NCI-H1092 (cell line): ENCODE results near the gene LRRC1.

Source experiments
- DNase-seq: peaks from one replicate; lab custom pipeline; 2025; lab: John Stamatoyannopoulos, UW

Gene LRRC1

GRCh38 chr6:53888931-53889330 lies 94.1 kb downstream of the LRRC1 start:
- DNase-seq: no peak

DNA sequence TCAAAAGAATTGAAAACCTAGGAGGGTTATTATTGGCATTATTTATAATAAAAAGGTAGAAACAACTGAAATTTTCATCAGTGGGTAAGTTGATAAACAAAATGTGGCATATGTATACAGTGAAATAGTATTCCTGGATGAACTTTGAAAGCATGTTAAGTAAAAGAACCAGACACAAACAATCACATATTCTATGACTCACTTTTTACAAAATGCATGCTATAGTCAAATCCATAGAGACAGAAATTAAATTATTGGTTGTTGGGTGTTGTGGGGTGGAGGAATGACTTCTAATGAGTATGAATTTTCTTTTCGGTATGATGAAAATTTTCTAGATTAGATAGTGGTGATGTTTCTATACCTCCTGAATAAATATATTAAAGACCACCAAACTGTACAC lies 94.6 kb downstream of the LRRC1 start:
- no peak for DNase-seq

DNA sequence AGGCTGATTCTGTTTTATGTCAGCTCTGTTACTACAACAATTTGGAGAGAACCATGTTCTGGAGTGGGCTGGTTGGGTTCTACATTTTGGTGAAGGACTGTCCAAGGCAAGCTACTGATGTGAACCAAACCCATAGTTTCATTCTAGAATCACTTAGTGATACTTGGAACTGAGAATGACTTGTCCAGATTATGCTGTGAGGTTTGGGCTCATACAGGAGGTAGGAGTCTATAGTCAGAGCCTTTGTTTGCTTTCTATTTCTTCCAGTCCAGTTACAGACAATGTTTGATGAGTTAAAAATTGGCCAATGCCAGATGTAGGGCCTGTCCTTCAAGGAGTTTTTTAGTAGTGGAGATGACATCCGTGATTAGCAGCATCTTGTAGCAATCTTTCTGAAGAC lies 97.9 kb downstream of the LRRC1 start:
- DNase-seq: no peak

DNA sequence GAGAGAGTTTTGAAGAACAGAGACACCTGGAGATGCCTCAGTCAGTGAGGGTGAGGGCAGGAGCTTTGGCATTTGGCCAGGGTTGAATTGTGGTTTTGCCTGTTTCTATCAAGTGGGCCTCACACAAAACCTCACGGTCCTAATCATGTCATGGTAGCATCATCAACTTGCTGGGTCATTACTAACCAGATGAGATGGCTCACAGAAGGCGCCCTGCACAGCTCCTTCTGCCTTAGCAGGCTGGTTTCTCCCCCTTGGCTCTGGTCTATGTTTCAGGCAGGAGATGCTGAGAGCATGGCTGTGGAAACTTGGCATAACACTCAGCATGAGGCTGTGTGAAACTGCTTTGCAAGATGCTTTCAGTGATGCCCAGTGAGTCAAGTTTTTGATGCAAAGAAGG lies 99.3 kb downstream of the LRRC1 start:
- no peak for DNase-seq

DNA sequence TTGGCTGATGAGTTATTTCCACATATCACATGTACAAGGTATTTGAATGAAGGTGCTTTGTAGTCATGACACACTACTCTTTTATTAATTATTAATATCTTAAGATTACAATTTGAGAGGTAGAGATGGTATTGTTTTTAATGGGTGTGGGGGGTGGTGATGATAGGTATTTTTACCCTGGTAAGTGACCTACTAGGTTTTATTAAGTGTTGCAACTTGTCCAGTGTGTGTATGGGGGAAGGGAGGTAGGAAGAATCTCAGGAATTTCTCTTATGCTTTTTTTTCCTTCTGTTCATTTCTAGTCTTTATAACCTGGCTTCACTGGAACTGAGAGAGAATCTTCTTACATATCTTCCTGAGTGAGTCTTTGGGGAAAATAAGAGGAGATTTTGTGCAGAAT lies 101.4 kb downstream of the LRRC1 start:
- no peak for DNase-seq

DNA sequence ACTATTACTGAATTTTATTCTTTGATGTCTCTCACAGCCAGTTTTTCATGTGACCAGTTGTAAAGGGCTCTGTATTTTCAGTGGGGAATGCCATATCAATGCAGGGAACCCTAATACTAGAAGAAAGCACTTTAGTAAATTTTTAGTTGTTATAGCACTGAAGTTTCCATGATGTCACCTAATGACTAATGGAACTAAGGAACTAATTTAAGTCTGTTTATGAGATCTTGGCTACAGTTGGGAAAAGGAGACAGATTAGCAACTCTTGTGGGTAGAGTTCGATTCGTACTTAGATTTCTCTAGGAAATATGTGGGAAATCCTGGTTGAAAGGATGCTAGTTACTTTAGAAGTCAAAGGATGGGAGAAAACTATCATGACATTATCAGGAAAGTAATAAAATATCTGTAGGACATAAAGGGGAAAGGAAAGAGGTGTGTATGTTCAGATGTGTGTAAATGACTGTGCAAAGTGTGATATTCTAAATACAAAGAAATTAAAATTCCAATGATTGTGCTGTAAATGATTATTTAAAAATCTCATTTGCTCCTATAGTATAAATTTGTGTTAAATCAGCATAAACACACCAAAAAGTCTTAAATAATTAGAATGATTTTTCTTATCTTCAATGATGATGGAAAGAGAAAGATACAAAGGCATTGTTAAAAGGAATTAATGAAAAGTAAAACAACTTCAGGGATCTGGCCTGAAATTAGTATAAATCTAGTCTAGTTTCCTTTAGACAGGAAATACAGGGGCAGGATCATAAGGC lies 103.4 kb downstream of the LRRC1 start:
- no peak for DNase-seq

DNA sequence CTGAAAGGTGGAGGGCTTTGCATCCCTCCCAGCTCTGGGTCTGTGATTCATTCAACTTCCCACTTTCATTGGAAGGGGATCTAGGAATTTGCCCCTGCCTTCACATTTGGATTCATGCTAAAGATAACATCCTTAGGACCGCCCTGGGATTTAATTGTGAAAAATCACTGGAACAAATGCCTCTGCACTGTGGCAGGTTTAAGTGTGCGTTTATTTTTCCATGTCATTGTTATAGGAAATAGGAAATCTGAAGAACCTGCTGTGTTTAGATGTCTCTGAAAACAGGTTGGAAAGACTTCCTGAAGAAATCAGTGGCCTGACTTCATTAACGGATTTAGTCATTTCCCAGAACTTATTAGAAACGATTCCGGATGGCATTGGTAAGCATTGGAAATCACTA lies 104.7 kb downstream of the LRRC1 start:
- DNase-seq: no peak

- no peak for DNase-seq
These were observed 108.6 kb downstream of the LRRC1 start for GRCh38 chr6:53903357-53903756.

DNA sequence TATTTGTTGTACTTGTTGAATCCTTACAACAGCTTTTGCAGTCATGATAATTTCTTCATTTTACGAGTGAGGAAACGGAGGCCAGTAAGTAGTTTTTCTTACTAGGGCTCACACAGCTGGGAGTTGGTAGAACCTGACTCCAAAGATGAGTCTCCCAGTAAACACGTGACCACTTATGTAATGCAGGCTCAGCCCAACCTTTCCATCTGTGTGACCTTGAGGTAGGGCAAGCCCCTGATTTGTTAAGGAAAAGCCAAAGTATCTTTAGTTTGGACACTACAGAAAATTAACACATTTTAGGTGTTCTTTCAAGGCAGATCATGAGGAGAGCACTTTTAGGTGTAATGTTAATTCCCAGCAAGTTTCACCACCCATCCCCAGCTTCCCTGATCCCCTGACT lies 111.3 kb downstream of the LRRC1 start:
- no peak for DNase-seq

DNA sequence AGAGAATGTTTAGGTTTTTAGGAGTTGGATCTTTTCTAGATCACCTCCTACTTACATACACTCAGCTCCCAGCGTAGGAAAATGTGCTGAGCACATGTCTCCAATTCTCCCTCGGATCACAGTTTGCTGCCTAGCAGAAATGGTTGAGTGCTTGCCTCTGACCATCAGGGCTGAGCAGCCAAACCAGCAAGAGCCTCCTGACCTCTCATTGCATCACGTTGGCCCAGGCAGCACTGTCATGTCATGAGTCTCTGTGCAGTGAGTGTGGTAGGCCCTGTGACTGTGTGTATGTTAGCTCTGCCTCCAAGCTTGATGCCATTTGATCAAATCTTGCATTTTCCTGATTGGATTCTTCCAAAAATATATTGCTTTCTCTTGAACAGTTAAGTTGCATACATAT lies 112.0 kb downstream of the LRRC1 start:
- no peak for DNase-seq

GRCh38 chr6:53910834-53911233 lies 116.0 kb downstream of the LRRC1 start:
- DNase-seq: no peak

DNA sequence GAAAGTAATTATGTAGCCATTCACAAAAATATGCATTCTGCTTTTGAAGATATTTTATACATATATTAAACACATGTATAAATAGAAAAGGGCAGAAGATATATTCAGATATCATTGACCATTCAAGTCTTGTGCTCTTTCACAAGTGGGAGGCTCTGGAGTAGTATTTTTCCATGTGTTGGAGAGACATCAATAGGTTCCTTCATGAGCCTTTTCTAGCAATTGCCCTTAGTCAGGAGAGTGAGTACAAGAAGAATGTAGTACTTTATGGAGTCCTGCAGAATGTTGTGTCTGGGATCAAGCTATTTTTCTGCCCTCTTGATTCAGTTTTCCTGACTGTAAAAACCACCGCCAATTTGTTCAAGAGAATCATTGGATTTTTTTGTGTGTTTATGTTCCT lies 117.9 kb downstream of the LRRC1 start:
- no peak for DNase-seq

DNA sequence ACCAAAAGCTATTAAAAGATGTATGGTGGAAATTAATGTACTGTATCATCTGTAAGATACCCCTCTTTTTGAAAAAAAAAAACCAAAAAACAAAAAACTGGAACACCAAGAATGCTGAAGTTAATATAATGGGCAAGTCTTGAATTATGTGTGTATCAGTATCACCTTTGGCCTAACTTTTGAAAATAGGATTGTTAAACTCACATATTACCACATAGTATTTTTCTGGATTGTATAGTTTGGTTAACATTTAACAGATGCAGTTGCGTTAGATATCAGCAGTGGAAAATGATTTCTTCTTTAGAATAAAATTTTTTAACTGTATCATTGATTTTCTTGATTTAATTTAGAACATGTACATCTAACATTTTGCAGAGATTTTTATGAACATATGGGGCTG lies 118.5 kb downstream of the LRRC1 start:
- DNase-seq: no peak

DNA sequence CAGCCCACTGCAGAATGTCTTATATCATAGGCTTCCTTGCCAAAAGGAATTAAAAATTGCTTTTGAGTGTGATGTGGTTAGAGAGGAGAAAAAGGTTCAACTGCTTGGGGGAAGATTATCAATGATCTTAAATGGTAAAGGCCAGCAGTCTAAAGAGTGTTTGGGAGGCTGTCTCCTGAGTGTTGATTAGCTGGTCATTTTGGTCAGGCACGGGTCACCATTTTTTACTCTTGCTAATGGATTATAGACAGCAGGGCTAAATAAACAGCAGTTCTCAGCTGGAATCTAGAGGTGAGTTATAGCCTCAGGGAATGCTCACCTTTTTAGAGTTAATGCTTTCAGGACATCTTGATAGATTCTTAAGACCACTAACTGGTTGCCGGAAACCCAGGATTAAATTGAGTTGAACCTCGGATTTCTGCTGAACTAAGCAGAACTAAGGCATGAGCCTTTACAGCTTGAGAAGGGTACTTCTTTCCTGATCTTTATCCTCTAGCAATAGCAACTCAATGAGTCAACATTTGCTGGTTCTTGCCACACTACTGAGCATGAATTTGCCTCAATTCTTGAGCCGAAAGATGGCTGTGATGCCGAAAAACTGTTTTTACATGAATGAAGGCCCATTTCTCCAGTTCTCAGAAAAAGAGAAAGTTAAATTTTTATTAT lies 120.4 kb downstream of the LRRC1 start:
- DNase-seq: no peak

GRCh38 chr6:53916804-53917463 lies 122.1 kb downstream of the LRRC1 start:
- no peak for DNase-seq

DNA sequence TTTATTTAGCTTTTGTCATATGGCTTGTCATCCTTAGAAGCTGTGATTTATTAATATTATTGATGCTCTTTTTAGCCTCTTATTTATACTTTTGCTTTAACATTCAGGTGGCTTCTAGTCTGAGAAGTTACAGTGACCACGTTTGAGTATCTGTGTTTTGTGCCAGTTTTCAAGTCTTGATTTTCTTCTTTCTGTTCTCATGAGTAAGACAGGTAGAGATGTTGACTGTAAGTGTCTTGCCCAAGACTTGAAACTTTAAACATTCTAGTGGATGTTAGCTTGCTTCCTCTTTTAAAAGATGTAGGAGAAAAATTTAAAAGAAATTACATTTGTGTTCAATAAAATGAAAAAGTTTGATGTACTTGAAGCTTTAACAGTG lies 122.6 kb downstream of the LRRC1 start:
- no peak for DNase-seq

DNA sequence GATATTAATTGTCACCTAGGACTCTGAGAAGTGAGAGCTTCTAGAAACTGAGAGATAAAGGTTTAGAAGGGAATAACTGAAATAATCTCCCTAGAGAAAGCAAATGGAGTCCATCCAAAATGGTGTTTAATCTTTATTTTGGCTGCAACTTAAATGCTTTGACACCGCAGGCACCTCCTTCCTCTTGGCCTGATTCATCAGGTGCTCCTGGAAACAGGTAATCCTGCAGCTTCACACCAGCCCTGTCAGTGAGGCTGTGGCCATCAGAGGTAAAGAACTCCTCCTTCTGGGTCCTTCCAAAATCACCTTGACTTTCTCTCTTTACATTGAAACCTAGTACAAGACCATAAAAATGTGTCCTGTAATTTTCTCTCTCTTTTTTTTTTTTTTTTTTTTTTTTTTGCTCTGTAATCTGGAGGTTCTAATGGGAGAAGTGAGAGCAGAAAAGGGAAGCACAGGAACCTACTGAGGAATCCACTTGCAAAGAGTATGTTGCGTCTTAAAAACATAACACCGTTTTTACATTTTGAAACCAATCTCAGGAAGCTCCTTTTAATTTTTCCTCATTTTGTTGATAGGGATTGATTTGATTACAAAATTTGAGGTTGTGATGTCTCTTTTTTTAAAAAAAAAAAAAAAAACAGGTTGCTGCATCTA lies 124.2 kb downstream of the LRRC1 start:
- DNase-seq: no peak

GRCh38 chr6:53919881-53920360 lies 125.1 kb downstream of the LRRC1 start:
- no peak for DNase-seq

- no peak for DNase-seq
These were observed 126.1 kb downstream of the LRRC1 start for GRCh38 chr6:53920881-53921280.

- no peak for DNase-seq
These were observed 126.8 kb downstream of the LRRC1 start for GRCh38 chr6:53921639-53922038.

- DNase-seq: no peak
These were observed 127.8 kb downstream of the LRRC1 start for GRCh38 chr6:53922539-53922981.

DNA sequence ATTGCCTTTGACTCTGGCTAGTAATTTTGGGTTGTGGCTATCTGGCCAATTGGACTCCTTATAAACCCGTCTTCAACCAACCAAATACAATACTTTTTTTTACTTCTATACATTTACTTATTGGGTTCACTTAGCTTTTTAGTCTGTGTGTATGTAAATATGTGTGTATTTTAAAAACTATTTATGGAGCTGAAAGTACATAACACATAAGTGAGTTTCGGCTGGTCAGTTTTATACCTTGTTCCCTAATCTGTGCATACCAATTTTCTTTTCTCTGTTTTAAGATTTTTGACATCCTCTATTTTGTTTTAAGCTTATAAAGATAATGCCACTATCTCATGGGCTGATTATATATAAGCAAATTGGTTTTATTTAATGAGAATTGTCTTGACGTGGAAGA lies 129.5 kb downstream of the LRRC1 start:
- DNase-seq: no peak
